HG03354 (cell line): ENCODE measurements around the gene RTP5.

ENCODE experiments used
- ATAC-seq: cut with Tn5 transposase; IDR thresholded peaks from one replicate; pipeline ENCODE4 v1.9.1; 2021; ENCODE audit warnings: mild to moderate bottlenecking; ENCODE audit not compliant: unreplicated experiment, poor library complexity, severe bottlenecking

RTP5 gene

GRCh38 chr2:241884951-241885290 lies 15.4 kb downstream of the RTP5 start:
- ATAC-seq: no peak

GRCh38 chr2:241885291-241885945 lies 15.9 kb downstream of the RTP5 start:
- ATAC-seq: no peak

- ATAC-seq: no peak
Measured at GRCh38 chr2:241885946-241886643, 16.6 kb downstream of the RTP5 start.

- no peak for ATAC-seq
Measured at GRCh38 chr2:241886840-241887447, 17.4 kb downstream of the RTP5 start.

GRCh38 chr2:241887806-241888522 lies 18.4 kb downstream of the RTP5 start:
- ATAC-seq: no peak

- no peak for ATAC-seq
Measured at GRCh38 chr2:241888641-241889040, 19.1 kb downstream of the RTP5 start.

- no peak for ATAC-seq
Measured at GRCh38 chr2:241890524-241891235, 21.2 kb downstream of the RTP5 start.

- ATAC-seq: no peak
Measured at GRCh38 chr2:241891315-241891987, 21.9 kb downstream of the RTP5 start.

- no peak for ATAC-seq
Measured at GRCh38 chr2:241891988-241892298, 22.4 kb downstream of the RTP5 start.

- no peak for ATAC-seq
Measured at GRCh38 chr2:241892299-241893137, 23.0 kb downstream of the RTP5 start.

GRCh38 chr2:241893265-241893664 lies 23.7 kb downstream of the RTP5 start:
- no peak for ATAC-seq

- ATAC-seq: no peak
Measured at GRCh38 chr2:241894056-241894641, 24.6 kb downstream of the RTP5 start.

GRCh38 chr2:241894681-241895426 lies 25.3 kb downstream of the RTP5 start:
- ATAC-seq: no peak

- ATAC-seq: no peak
Measured at GRCh38 chr2:241895427-241895711, 25.8 kb downstream of the RTP5 start.

- no peak for ATAC-seq
Measured at GRCh38 chr2:241895712-241896641, 26.4 kb downstream of the RTP5 start.

GRCh38 chr2:241896746-241897201 lies 27.2 kb downstream of the RTP5 start:
- no peak for ATAC-seq
